ENCODE data around the gene PIK3C2G. TPM values are rescaled to one million over a fixed set of nuclear protein-coding genes. Genes with fewer than 3 reads are reported as not detected.

Gene PIK3C2G
- total and polyA plus RNA-seq, 2 experiments from 2014 or later: not detected

- Histone ChIP-seq H3K36me3 (ENCODE audit: low read depth) (no peaks in the 10 kb centered on the region), H3K79me2 (ENCODE audit: insufficient read depth) (no peaks in the 10 kb centered on the region), H3K9me3 (ENCODE audit: low read depth) (peaks cover 2% of the 10 kb centered on the region), H3K4me3 (no peak overlapping the region), H3K9me2 (ENCODE audit: insufficient read depth) (no peaks in the 10 kb centered on the region), H2AFZ (no peak overlapping the region), H3K27me3 (replicated peaks; ENCODE audit: insufficient read depth) (no peaks in the 10 kb centered on the region), H4K20me1 (ENCODE audit: insufficient read depth) (no peaks in the 10 kb centered on the region), H3K27ac (no peak overlapping the region), H3K9ac (no peak overlapping the region), H3K4me2 (ENCODE audit: unreplicated experiment) (no peak overlapping the region), H3K4me1 (ENCODE audit: insufficient read depth) (no peaks in the 10 kb centered on the region), H3F3A (ENCODE audit: insufficient read depth) (no peaks in the 10 kb centered on the region)
- no peak for TF ChIP-seq EZH2phosphoT487 (IDR thresholded peaks at IDR 0.05; ENCODE audit: insufficient read depth, low read depth)
- TF ChIP-seq EZH2 (IDR thresholded peaks at IDR 0.05; ENCODE audit: insufficient read depth, poor library complexity, severe bottlenecking): no peak
- no peak for DNase-seq
- WGBS, 2 experiments (ENCODE audit: low coverage in 1 of 2, low lambda C conversion rate in 2 of 2, missing lambda C conversion rate in 2 of 2): 93 to 95% methylated on average over 5 to 7 of the region's 7 CpGs
- in situ Hi-C loops (cut with MboI): no loop called here
Measured at GRCh38 chr12:18601962-18602361, 340.6 kb downstream of the PIK3C2G start.

DNA sequence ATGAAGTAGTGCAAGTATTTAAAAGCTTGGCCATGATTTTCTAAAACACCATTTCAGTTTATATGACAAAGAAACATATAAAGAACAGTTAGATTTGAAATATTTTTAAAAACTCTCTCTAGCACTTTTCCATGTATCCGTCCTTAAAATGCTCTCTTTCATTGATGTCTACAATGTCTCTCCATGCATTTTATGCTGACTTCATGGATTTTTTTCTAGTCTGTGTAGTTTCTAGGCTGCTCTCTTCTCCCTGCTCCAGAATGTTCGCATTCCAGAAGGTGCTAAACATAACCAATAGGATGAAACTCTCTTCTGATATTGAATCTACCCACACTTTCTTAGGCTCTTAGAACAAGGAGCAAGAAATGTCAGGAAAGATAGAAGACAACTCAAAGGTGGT is 351.7 kb downstream of the PIK3C2G start:
- Histone ChIP-seq H3F3A (ENCODE audit: insufficient read depth) (no peaks in the 10 kb centered on the region), H2AFZ (no peak overlapping the region), H3K36me3 (ENCODE audit: low read depth) (no peaks in the 10 kb centered on the region), H3K79me2 (ENCODE audit: insufficient read depth) (no peaks in the 10 kb centered on the region), H3K4me2 (ENCODE audit: unreplicated experiment) (no peak overlapping the region), H3K9me3 (ENCODE audit: low read depth) (no peaks in the 10 kb centered on the region), H3K4me3 (no peak overlapping the region), H3K4me1 (ENCODE audit: insufficient read depth) (no peaks in the 10 kb centered on the region), H3K27ac (no peak overlapping the region), H3K9ac (no peak overlapping the region), H4K20me1 (ENCODE audit: insufficient read depth) (no peaks in the 10 kb centered on the region), H3K27me3 (replicated peaks; ENCODE audit: insufficient read depth) (no peaks in the 10 kb centered on the region), H3K9me2 (ENCODE audit: insufficient read depth) (no peaks in the 10 kb centered on the region)
- in situ Hi-C loops (cut with MboI): no loop called here
- no peak for DNase-seq
- 61 to 69% methylated on average over 2 of the region's 2 CpGs for WGBS, 2 experiments (ENCODE audit: low coverage in 1 of 2, low lambda C conversion rate in 2 of 2, missing lambda C conversion rate in 2 of 2)
- TF ChIP-seq EZH2phosphoT487 (IDR thresholded peaks at IDR 0.05; ENCODE audit: insufficient read depth, low read depth): no peak
- TF ChIP-seq EZH2 (IDR thresholded peaks at IDR 0.05; ENCODE audit: insufficient read depth, poor library complexity, severe bottlenecking): no peak

DNA sequence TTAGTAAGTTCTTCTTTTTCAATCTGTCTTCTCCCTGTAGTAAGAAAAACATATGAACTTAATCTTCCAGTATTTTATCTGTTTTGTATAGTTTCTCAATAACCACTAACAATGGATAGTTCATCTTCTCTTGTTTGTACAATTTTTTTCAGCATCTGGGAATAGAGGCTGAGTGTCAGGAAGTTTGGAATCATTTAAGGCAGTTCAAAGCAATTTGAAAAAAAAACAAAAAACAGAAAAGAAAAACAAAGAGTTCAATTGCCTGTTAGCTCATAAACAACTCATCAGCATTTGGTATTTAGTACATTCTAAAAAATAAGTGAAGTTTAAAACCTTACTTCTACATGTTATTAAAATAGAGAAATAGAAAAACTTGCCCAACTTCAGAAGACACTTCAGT is 359.7 kb downstream of the PIK3C2G start:
- DNase-seq: no peak
- in situ Hi-C loops (cut with MboI): no loop called here
- no peaks in the 10 kb centered on the region for H3K36me3 ChIP-seq (ENCODE audit: low read depth)

DNA sequence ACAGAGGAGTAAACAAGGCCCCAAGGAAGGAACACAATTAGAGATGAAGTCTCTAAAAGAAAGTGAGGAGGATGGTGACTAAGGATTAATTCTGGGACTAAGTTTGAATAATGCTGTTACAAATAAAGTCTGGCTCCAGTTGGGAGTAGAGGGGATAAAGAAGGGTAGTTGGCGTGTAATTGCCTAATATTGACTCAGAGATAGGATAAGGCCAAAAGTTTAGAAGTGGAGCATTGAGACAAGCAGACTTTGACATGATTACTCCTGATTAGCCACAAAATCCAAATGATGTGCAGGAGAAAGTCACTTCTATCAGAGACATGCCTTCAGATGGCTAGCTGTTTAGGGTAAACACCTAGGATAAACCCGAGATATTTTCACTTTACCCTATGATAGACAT is 368.1 kb downstream of the PIK3C2G start:
- Histone ChIP-seq H2AFZ (no peak overlapping the region), H3K27me3 (replicated peaks; ENCODE audit: insufficient read depth) (no peaks in the 10 kb centered on the region), H3K9ac (no peak overlapping the region), H3K79me2 (ENCODE audit: insufficient read depth) (no peaks in the 10 kb centered on the region), H4K20me1 (ENCODE audit: insufficient read depth) (no peaks in the 10 kb centered on the region), H3K4me1 (ENCODE audit: insufficient read depth) (no peaks in the 10 kb centered on the region), H3K36me3 (ENCODE audit: low read depth) (no peaks in the 10 kb centered on the region), H3K4me2 (ENCODE audit: unreplicated experiment) (no peak overlapping the region), H3K27ac (no peak overlapping the region), H3K9me2 (ENCODE audit: insufficient read depth) (no peaks in the 10 kb centered on the region), H3K9me3 (ENCODE audit: low read depth) (no peaks in the 10 kb centered on the region), H3F3A (ENCODE audit: insufficient read depth) (no peaks in the 10 kb centered on the region), H3K4me3 (no peak overlapping the region)
- in situ Hi-C loops (cut with MboI): no loop called here
- 96 to 100% methylated on average over 2 of the region's 2 CpGs for WGBS, 2 experiments (ENCODE audit: low coverage in 1 of 2, low lambda C conversion rate in 2 of 2, missing lambda C conversion rate in 2 of 2)
- TF ChIP-seq EZH2 (IDR thresholded peaks at IDR 0.05; ENCODE audit: insufficient read depth, poor library complexity, severe bottlenecking): no peak
- TF ChIP-seq EZH2phosphoT487 (IDR thresholded peaks at IDR 0.05; ENCODE audit: insufficient read depth, low read depth): no peak
- DNase-seq: no peak

More for the DNA sequence above, 359.7 kb downstream of the PIK3C2G start:
- no peak overlapping the region for H3K9ac ChIP-seq
- H3K79me2 ChIP-seq (ENCODE audit: insufficient read depth): no peaks in the 10 kb centered on the region
- no peak overlapping the region for H3K4me3 ChIP-seq
- H3K9me2 ChIP-seq (ENCODE audit: insufficient read depth): peaks cover 5% of the 10 kb centered on the region; the same call in 1 of the 2 replicates
- no peak overlapping the region for H2AFZ ChIP-seq
- H3F3A ChIP-seq (ENCODE audit: insufficient read depth): no peaks in the 10 kb centered on the region
- H3K9me3 ChIP-seq (ENCODE audit: low read depth): no peaks in the 10 kb centered on the region
- TF ChIP-seq EZH2phosphoT487 (IDR thresholded peaks at IDR 0.05; ENCODE audit: insufficient read depth, low read depth): no peak
- TF ChIP-seq EZH2 (IDR thresholded peaks at IDR 0.05; ENCODE audit: insufficient read depth, poor library complexity, severe bottlenecking): no peak
- H4K20me1 ChIP-seq (ENCODE audit: insufficient read depth): no peaks in the 10 kb centered on the region
- H3K27ac ChIP-seq: no peak overlapping the region
- H3K4me2 ChIP-seq (ENCODE audit: unreplicated experiment): no peak overlapping the region
- H3K4me1 ChIP-seq (ENCODE audit: insufficient read depth): no peaks in the 10 kb centered on the region
- no peaks in the 10 kb centered on the region for H3K27me3 ChIP-seq (replicated peaks; ENCODE audit: insufficient read depth)

DNA sequence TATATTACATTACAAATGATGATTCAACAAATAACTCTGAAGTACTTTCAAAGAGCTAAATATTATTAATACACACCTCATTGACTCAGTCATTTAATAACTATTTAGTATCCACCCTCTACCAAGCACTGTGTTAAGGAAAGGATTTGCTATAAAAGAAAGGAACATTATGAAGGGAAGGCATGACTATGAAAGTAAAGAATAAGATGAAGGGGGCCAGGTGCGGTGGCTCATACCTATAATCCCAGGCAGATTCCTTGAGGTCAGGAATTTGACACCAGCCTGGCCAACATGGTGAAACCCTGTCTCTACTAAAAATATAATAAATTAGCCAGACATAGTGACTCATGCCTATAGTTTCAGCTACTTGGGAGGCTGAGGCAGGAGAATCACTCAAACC is 368.6 kb downstream of the PIK3C2G start:
- no peak overlapping the region for H3K9ac ChIP-seq
- no peaks in the 10 kb centered on the region for H3F3A ChIP-seq (ENCODE audit: insufficient read depth)
- no peak for TF ChIP-seq EZH2 (IDR thresholded peaks at IDR 0.05; ENCODE audit: insufficient read depth, poor library complexity, severe bottlenecking)
- TF ChIP-seq EZH2phosphoT487 (IDR thresholded peaks at IDR 0.05; ENCODE audit: insufficient read depth, low read depth): no peak
- H3K9me3 ChIP-seq (ENCODE audit: low read depth): no peaks in the 10 kb centered on the region
- H3K4me1 ChIP-seq (ENCODE audit: insufficient read depth): no peaks in the 10 kb centered on the region
- in situ Hi-C loops (cut with MboI): no loop called here
- no peaks in the 10 kb centered on the region for H3K79me2 ChIP-seq (ENCODE audit: insufficient read depth)
- WGBS, 2 experiments (ENCODE audit: low coverage in 1 of 2, low lambda C conversion rate in 2 of 2, missing lambda C conversion rate in 2 of 2): 94 to 96% methylated on average over 1 of the region's 1 CpG
- no peaks in the 10 kb centered on the region for H3K27me3 ChIP-seq (replicated peaks; ENCODE audit: insufficient read depth)
- H3K36me3 ChIP-seq (ENCODE audit: low read depth): no peaks in the 10 kb centered on the region
- H3K4me3 ChIP-seq: no peak overlapping the region
- H3K27ac ChIP-seq: no peak overlapping the region
- DNase-seq: no peak
- no peak overlapping the region for H3K4me2 ChIP-seq (ENCODE audit: unreplicated experiment)
- H3K9me2 ChIP-seq (ENCODE audit: insufficient read depth): no peaks in the 10 kb centered on the region
- no peak overlapping the region for H2AFZ ChIP-seq
- H4K20me1 ChIP-seq (ENCODE audit: insufficient read depth): no peaks in the 10 kb centered on the region
